CD14-positive monocyte (primary cell): ENCODE data around the gene BEND7. TPM values are rescaled to one million over a fixed set of nuclear protein-coding genes. Genes with fewer than 3 reads are reported as not detected.

Experiments
- DNase-seq, 3 donors: peaks; one replicate each; pipeline ENCODE4 v3.0.0-alpha.2; 2011 to 2022
- H2AFZ ChIP-seq: 2 replicates; pipeline ENCODE4 v1.6.0; 2012; ENCODE audit warnings: mild to moderate bottlenecking, low read depth, low read length, inconsistent platforms; ENCODE audit not compliant: insufficient read depth, poor library complexity, severe bottlenecking
- H3K27ac ChIP-seq, 2 donors: 1 replicate in 1 of 2; 2 replicates in 1 of 2; pipeline ENCODE4 v1.5.1; 2012 to 2013; ENCODE audit warnings: low read length in 2 of 2, control low read depth in 1 of 2, inconsistent platforms in 1 of 2, low read depth in 1 of 2, mild to moderate bottlenecking in 1 of 2
- H3K27me3 ChIP-seq, 2 donors: one replicate each; pipeline versions ENCODE4 v1.6.0 to v1.6.1; 2011 to 2013; ENCODE audit warnings: low read length in 2 of 2; ENCODE audit not compliant: control insufficient read depth in 2 of 2, insufficient read depth in 2 of 2
- H3K36me3 ChIP-seq, 2 donors: replicated peaks in 1 of 2; 1 replicate in 1 of 2; 2 replicates in 1 of 2; pipeline versions ENCODE4 v1.5.1 to v1.6.1; 2012 to 2013; ENCODE audit warnings: low read length in 2 of 2, control low read depth in 1 of 2, inconsistent platforms in 1 of 2, mild to moderate bottlenecking in 1 of 2; ENCODE audit not compliant: insufficient read depth in 2 of 2, control insufficient read depth in 1 of 2
- H3K4me1 ChIP-seq, 2 donors: 1 replicate in 1 of 2; 2 replicates in 1 of 2; pipeline versions ENCODE4 v1.5.1 to v1.6.1; 2012 to 2013; ENCODE audit warnings: low read length in 2 of 2, control low read depth in 1 of 2, inconsistent platforms in 1 of 2, mild to moderate bottlenecking in 1 of 2, moderate library complexity in 1 of 2; ENCODE audit not compliant: insufficient read depth in 2 of 2, control insufficient read depth in 1 of 2
- H3K4me2 ChIP-seq: replicated peaks from 2 replicates; pipeline ENCODE3; 2012; ENCODE audit warnings: low read length, moderate library complexity, mild to moderate bottlenecking; ENCODE audit not compliant: poor library complexity, severe bottlenecking; ENCODE audit errors: extremely low read depth
- H3K4me3 ChIP-seq, 3 experiments: fragments of 200-600 bp in 1 of 3; sonication (generic) in 1 of 3; replicated peaks in 1 of 3; 1 replicate in 2 of 3; 2 replicates in 1 of 3; pipeline ENCODE4 v1.5.1; 2011 to 2013; ENCODE audit warnings: low read length in 3 of 3, mild to moderate bottlenecking in 3 of 3, control low read depth in 2 of 3, low read depth in 2 of 3, inconsistent platforms in 1 of 3, moderate library complexity in 1 of 3
- H3K79me2 ChIP-seq: 2 replicates; pipeline ENCODE4 v1.6.0; 2012; ENCODE audit warnings: mild to moderate bottlenecking, control low read depth, inconsistent platforms, low read length, moderate library complexity; ENCODE audit not compliant: insufficient read depth
- H3K9ac ChIP-seq: 2 replicates; pipeline ENCODE4 v1.6.0; 2017; ENCODE audit warnings: low read length, mild to moderate bottlenecking; ENCODE audit not compliant: insufficient read depth, poor library complexity, severe bottlenecking
- H3K9me3 ChIP-seq, 2 donors: replicated peaks in 1 of 2; 1 replicate in 1 of 2; 2 replicates in 1 of 2; pipeline versions ENCODE4 v1.5.1 to v1.6.1; 2012 to 2013; ENCODE audit warnings: low read length in 2 of 2, control low read depth in 1 of 2; ENCODE audit not compliant: control insufficient read depth in 1 of 2, insufficient read depth in 1 of 2
- H4K20me1 ChIP-seq: 2 replicates; pipeline ENCODE4 v1.6.0; 2012; ENCODE audit warnings: mild to moderate bottlenecking, low read length, control low read depth, moderate library complexity; ENCODE audit not compliant: insufficient read depth
- H3K27ac Mint-ChIP-seq, 7 donors: one replicate each; pipeline ENCODE4 v1.8.0; 2020; ENCODE audit warnings: mild to moderate bottlenecking in 7 of 7, mixed read lengths in 7 of 7, moderate library complexity in 6 of 7, inconsistent platforms in 2 of 7
- H3K27me3 Mint-ChIP-seq, 3 donors: one replicate each; pipeline ENCODE4 v1.8.0; 2021 to 2022; ENCODE audit warnings: low read depth in 3 of 3, mild to moderate bottlenecking in 3 of 3, mixed read lengths in 3 of 3, moderate library complexity in 3 of 3, inconsistent platforms in 1 of 3
- H3K36me3 Mint-ChIP-seq, 2 donors: one replicate each; pipeline ENCODE4 v1.8.0; 2020; ENCODE audit warnings: mixed read lengths in 2 of 2, inconsistent platforms in 1 of 2, mild to moderate bottlenecking in 1 of 2
- H3K4me1 Mint-ChIP-seq: one replicate; pipeline ENCODE4 v1.8.0; 2020; ENCODE audit warnings: mild to moderate bottlenecking, mixed read lengths
- H3K4me3 Mint-ChIP-seq, 2 donors: one replicate each; pipeline ENCODE4 v1.8.0; 2020; ENCODE audit warnings: mild to moderate bottlenecking in 2 of 2, mixed read lengths in 2 of 2, moderate library complexity in 1 of 2
- H3K9me3 Mint-ChIP-seq, 7 donors: one replicate each; pipeline ENCODE4 v1.8.0; 2020 to 2022; ENCODE audit warnings: mixed read lengths in 7 of 7, mild to moderate bottlenecking in 6 of 7, moderate library complexity in 6 of 7, inconsistent platforms in 2 of 7
- CTCF ChIP-seq: fragments of 200-600 bp; IDR thresholded peaks from one replicate; pipeline ENCODE4 v1.8.0; 2022; ENCODE audit warnings: antibody characterized with exemption, mild to moderate bottlenecking
- WGBS: methylation state at CpG from one replicate; pipeline ENCODE4 v1.1.5; 2013; ENCODE audit warnings: missing lambda C conversion rate; ENCODE audit not compliant: insufficient coverage; 5-methylcytosine and 5-hydroxymethylcytosine counted together
- intact Hi-C, 2 donors: fragments of 100-400 bp; cut with micrococcal nuclease; formaldehyde crosslinking; loops; one replicate each; pipeline versions ENCODE4 v1.15.0 to v1.15.1; 2023
- polyA plus RNA-seq, 3 donors: library from polyadenylated mRNA; depleted of rRNA in 1 of 3; unstranded in 2 of 3; stranded (reverse) in 1 of 3; fragments of 300-500 nt in 2 of 3; fragments of >200 nt in 1 of 3; fragmentation: Illumina TruSeq in 2 of 3; gene quantifications; 1 replicate in 2 of 3; 2 replicates in 1 of 3; pipeline ENCODE4 v1.2.3, GENCODE V29; 2012 to 2021

Gene BEND7
- polyA plus RNA-seq, 3 donors = 0.65 TPM; not detected in 2

- Mint-ChIP-seq H3K9me3 (peaks cover 0 to 8% (median 2%) of the 10 kb centered on the region in 7 donors), H3K4me3 (no peak overlapping the region), H3K36me3 (no peaks in the 10 kb centered on the region), H3K27me3 (peaks cover 4 to 7% (median 7%) of the 10 kb centered on the region in 3 donors), H3K4me1 (no peaks in the 10 kb centered on the region), H3K27ac (no peak overlapping the region)
- no peak overlapping the region for H3K4me3 ChIP-seq
- no peak overlapping the region for H3K4me2 ChIP-seq
- no peaks in the 10 kb centered on the region for H3K36me3 ChIP-seq
- H3K4me1 ChIP-seq = no peaks in the 10 kb centered on the region
- no peak for TF ChIP-seq CTCF
- H3K27ac ChIP-seq = no peak overlapping the region
- no peaks in the 10 kb centered on the region for H4K20me1 ChIP-seq
- no peak overlapping the region for H3K9ac ChIP-seq
- intact Hi-C loops = no loop called here
- no peaks in the 10 kb centered on the region for H3K9me3 ChIP-seq
- 95% methylated on average over 4 of the region's 8 CpGs for WGBS
- DNase-seq = no peak
- no peaks in the 10 kb centered on the region for H3K27me3 ChIP-seq
- no peaks in the 10 kb centered on the region for H3K79me2 ChIP-seq
- H2AFZ ChIP-seq = no peak overlapping the region
These were observed 129.6 kb downstream of the BEND7 start for GRCh38 chr10:13399236-13399635.

- Histone ChIP-seq H3K4me3 (no peak overlapping the region), H3K4me2 (no peak overlapping the region), H3K27ac (no peak overlapping the region), H3K9ac (no peak overlapping the region), H3K36me3 (no peaks in the 10 kb centered on the region), H3K9me3 (no peaks in the 10 kb centered on the region), H2AFZ (no peak overlapping the region), H3K4me1 (no peaks in the 10 kb centered on the region), H3K79me2 (no peaks in the 10 kb centered on the region), H3K27me3 (no peaks in the 10 kb centered on the region), H4K20me1 (no peaks in the 10 kb centered on the region)
- 77% methylated on average over 3 of the region's 3 CpGs for WGBS
- no peak for DNase-seq
- H3K4me3 Mint-ChIP-seq = no peak overlapping the region
- intact Hi-C loops = no loop called here
- H3K9me3 Mint-ChIP-seq = peaks cover 0 to 8% (median 2%) of the 10 kb centered on the region in 7 donors
- no peak overlapping the region for H3K27ac Mint-ChIP-seq
- H3K27me3 Mint-ChIP-seq = peaks cover 2 to 9% (median 6%) of the 10 kb centered on the region in 3 donors
- H3K4me1 Mint-ChIP-seq = no peaks in the 10 kb centered on the region
- TF ChIP-seq CTCF = no peak
- no peaks in the 10 kb centered on the region for H3K36me3 Mint-ChIP-seq
These were observed 131.8 kb downstream of the BEND7 start for GRCh38 chr10:13397052-13397451.
